Vagina (tissue), 2 donors: ENCODE results near the gene GLA. TPM values are rescaled to one million over a fixed set of nuclear protein-coding genes. Genes with fewer than 3 reads are reported as not detected.

ENCODE experiments used
- DNase-seq, 2 donors: peaks; one replicate each; pipeline ENCODE4 v3.0.0-alpha.2; 2017; ENCODE audit errors: extremely low spot score in 2 of 2
- H3K27ac ChIP-seq: fragments of 200-600 bp; sonication (generic); one replicate; pipeline ENCODE4 v1.5.1; 2019
- H3K27me3 ChIP-seq: fragments of 200-600 bp; sonication (generic); one replicate; pipeline ENCODE4 v1.5.1; 2019
- H3K36me3 ChIP-seq, 2 donors: fragments of 200-600 bp; sonication (generic); one replicate each; pipeline ENCODE4 v1.5.1; 2017 to 2019
- H3K4me1 ChIP-seq: fragments of 200-600 bp; sonication (generic); one replicate; pipeline ENCODE4 v1.5.1; 2019
- H3K4me3 ChIP-seq, 2 donors: fragments of 200-600 bp; sonication (generic); 1 replicate in 1 of 2; 2 replicates in 1 of 2; pipeline ENCODE4 v1.5.1; 2016 to 2019
- H3K9me3 ChIP-seq: fragments of 200-600 bp; sonication (generic); one replicate; pipeline ENCODE4 v1.5.1; 2019
- CTCF ChIP-seq, 3 experiments: fragments of 450-650 bp in 2 of 3; fragments of 200-600 bp in 1 of 3; sonication (generic) in 1 of 3; IDR thresholded peaks; one replicate each; pipeline ENCODE4 v1.5.1; 2017 to 2019; ENCODE audit warnings: antibody characterized with exemption in 3 of 3, mild to moderate bottlenecking in 2 of 3, moderate library complexity in 2 of 3
- POLR2A ChIP-seq, 2 donors: fragments of 450-650 bp; IDR thresholded peaks; one replicate each; pipeline ENCODE4 v1.6.1; 2017; ENCODE audit warnings: antibody characterized with exemption in 2 of 2, mild to moderate bottlenecking in 2 of 2, moderate library complexity in 2 of 2
- POLR2AphosphoS5 ChIP-seq, 2 donors: sonication (generic); formaldehyde crosslinking; IDR thresholded peaks; one replicate each; pipeline ENCODE4 v1.9.0; 2017; ENCODE audit warnings: antibody characterized with exemption in 2 of 2, mild to moderate bottlenecking in 2 of 2, low read depth in 1 of 2; ENCODE audit not compliant: insufficient read depth in 1 of 2
- intact Hi-C: fragments of 100-400 bp; cut with DNase I; formaldehyde crosslinking; loops from one replicate; pipeline ENCODE4 v1.15.1; 2023
- total RNA-seq: library from RNA; depleted of rRNA; stranded (reverse); fragments of >200 nt; gene quantifications from one replicate; pipeline ENCODE4 v1.2.3, GENCODE V29; 2016

The GLA gene
- total RNA-seq, 1 donor from 2014 or later = 15.5 TPM

GRCh38 chrX:101411984-101412383, 4.3 kb upstream of the GLA start:
- no peak for TF ChIP-seq POLR2A (IDR thresholded peaks at IDR 0.05)
- no peak for TF ChIP-seq CTCF (IDR thresholded peaks at IDR 0.05)
- no peak for TF ChIP-seq POLR2AphosphoS5 (IDR thresholded peaks at IDR 0.05; ENCODE audit: insufficient read depth in 1 of 2, low read depth in 1 of 2)
- Histone ChIP-seq H3K4me3 (no peak overlapping the region), H3K27ac (no peak overlapping the region), H3K27me3 (no peaks in the 10 kb centered on the region), H3K4me1 (peaks cover 12% of the 10 kb centered on the region), H3K9me3 (no peaks in the 10 kb centered on the region), H3K36me3 (no peaks in the 10 kb centered on the region)
- intact Hi-C loops = loop anchor here (10.0 kb wide), 1 partner anchor 143 kb away; the partner anchor contains the start of gene ARMCX1
- no peak for DNase-seq

- DNase-seq = no peak
- Histone ChIP-seq H3K27me3 (no peaks in the 10 kb centered on the region), H3K4me1 (peaks cover 16% of the 10 kb centered on the region), H3K9me3 (no peaks in the 10 kb centered on the region), H3K4me3 (no peak overlapping the region), H3K36me3 (no peaks in the 10 kb centered on the region), H3K27ac (peak overlapping the region; percentile 25)
- TF ChIP-seq POLR2A (IDR thresholded peaks at IDR 0.05) (no peak), POLR2AphosphoS5 (IDR thresholded peaks at IDR 0.05; ENCODE audit: insufficient read depth in 1 of 2, low read depth in 1 of 2) (no peak), CTCF (IDR thresholded peaks at IDR 0.05) (no peak)
- intact Hi-C loops = loop anchor here (10.0 kb wide), 1 partner anchor 144 kb away; the partner anchor contains the start of gene ARMCX1
Observed at GRCh38 chrX:101410461-101410860, 2.7 kb upstream of the GLA start.

GRCh38 chrX:101409043-101409442, 1.3 kb upstream of the GLA start:
- no peaks in the 10 kb centered on the region for H3K36me3 ChIP-seq
- TF ChIP-seq CTCF (IDR thresholded peaks at IDR 0.05) = no peak
- TF ChIP-seq POLR2A (IDR thresholded peaks at IDR 0.05) = no peak
- TF ChIP-seq POLR2AphosphoS5 (IDR thresholded peaks at IDR 0.05; ENCODE audit: insufficient read depth in 1 of 2, low read depth in 1 of 2) = no peak
- H3K9me3 ChIP-seq = no peaks in the 10 kb centered on the region
- no peak for DNase-seq
- intact Hi-C loops = no loop called here
- H3K4me1 ChIP-seq = peaks cover 16% of the 10 kb centered on the region
- peak overlapping the region; percentile 48 to 54 for H3K4me3 ChIP-seq
- no peaks in the 10 kb centered on the region for H3K27me3 ChIP-seq
- peak overlapping the region; percentile 91 for H3K27ac ChIP-seq

DNA sequence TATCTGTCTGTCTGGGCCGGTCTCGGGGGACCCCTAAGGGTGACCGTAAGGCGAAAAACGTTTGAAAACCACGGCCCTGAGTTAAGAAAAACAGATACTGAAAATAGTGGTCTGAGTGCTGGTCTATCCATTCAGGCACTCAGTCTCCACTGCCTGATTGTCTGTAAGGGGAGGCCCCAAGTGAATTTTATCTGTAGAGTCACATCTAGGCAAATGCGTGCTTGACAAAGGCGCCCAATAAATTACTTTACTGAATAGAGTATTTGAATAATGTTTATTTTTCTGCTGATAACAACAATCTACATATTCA, 762 bp upstream of the GLA start:
- no peak for TF ChIP-seq POLR2A (IDR thresholded peaks at IDR 0.05)
- no peak for TF ChIP-seq CTCF (IDR thresholded peaks at IDR 0.05)
- TF ChIP-seq POLR2AphosphoS5 (IDR thresholded peaks at IDR 0.05; ENCODE audit: insufficient read depth in 1 of 2, low read depth in 1 of 2) = no peak
- no peak for DNase-seq
- intact Hi-C loops = no loop called here
- Histone ChIP-seq H3K9me3 (no peaks in the 10 kb centered on the region), H3K36me3 (no peaks in the 10 kb centered on the region), H3K27me3 (no peaks in the 10 kb centered on the region), H3K4me3 (peak overlapping the region; percentile 48 to 54), H3K4me1 (peaks cover 16% of the 10 kb centered on the region), H3K27ac (peak overlapping the region; percentile 91)

DNA sequence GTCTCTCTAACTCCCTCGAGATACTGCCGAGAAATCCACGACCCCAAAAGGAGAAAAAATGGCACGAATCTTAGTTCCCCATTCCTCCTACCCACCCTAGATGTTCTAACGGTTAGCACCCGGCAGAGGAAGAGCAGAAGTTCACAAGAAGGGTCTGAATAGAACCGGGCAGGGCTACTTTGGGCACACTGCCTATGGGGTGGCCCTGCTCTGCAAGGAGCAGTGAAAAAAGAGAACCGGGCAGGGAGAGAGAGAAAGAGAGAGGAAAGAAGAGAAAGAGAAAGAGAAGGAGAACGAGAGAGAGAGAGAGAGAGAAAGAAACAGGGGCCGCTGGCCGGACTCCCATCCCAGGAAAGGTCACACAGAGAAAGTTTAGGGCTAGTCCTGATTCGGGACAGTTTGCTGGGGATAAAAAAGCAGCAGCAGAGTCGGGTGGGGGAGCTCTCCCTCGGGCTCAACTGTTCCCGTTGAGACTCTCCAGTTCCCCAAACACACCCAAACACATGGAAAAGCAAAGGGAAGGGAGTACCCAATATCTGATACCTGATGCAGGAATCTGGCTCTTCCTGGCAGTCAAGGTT, 468 bp downstream of the GLA start:
- Histone ChIP-seq H3K9me3 (no peaks in the 10 kb centered on the region), H3K27ac (peak overlapping the region; percentile 91), H3K4me1 (peaks cover 16% of the 10 kb centered on the region), H3K4me3 (peak overlapping the region; percentile 54 to 58), H3K36me3 (no peaks in the 10 kb centered on the region), H3K27me3 (no peaks in the 10 kb centered on the region)
- intact Hi-C loops = no loop called here
- no peak for DNase-seq
- TF ChIP-seq POLR2A (IDR thresholded peaks at IDR 0.05) (no peak), POLR2AphosphoS5 (IDR thresholded peaks at IDR 0.05; ENCODE audit: insufficient read depth in 1 of 2, low read depth in 1 of 2) (no peak), CTCF (IDR thresholded peaks at IDR 0.05) (no peak)
